ENCODE measurements around the gene TMX2.

TMX2 gene

DNA sequence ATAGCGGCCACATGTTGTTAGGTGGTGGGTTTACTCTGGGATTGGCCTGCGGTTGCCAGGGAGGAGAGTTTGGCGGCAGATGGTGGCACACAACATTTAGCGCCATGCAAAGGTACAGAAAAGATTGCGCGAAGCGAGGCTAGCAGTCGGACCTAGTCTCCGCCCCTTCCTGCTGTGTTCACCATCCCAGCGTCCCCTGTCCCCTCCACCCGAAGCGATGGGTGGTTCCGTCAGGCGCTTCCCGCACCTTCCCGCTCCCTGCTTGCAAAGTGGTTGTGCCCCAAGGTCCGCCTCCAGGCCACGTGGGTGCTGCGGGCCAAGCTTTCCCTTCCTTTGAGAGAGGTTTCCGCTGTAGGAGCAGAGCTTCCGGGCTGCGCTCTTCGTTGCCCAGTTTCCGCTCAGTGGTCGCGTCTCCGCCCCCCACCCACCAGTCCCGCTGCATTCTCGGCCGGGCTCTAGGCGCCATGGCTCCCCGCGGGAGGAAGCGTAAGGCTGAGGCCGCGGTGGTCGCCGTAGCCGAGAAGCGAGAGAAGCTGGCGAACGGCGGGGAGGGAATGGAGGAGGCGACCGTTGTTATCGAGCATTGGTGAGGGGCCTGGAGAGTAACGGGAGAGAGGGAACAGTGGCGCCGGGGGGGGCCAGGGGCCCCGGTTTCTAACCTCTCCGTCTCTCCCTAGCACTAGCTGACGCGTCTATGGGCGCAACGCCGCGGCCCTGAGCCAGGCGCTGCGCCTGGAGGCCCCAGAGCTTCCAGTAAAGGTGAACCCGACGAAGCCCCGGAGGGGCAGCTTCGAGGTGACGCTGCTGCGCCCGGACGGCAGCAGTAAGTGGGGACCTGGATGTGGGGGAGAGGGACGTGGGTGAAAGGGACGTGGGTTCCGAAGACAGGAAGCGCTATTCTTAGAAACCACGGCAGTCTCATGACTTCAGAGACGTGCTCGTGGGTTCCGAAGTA is 29.0 kb downstream of the TMX2 start, which contains the start of gene SELENOH:
SELENOH (plus strand) TSS at position 360 of the 955 bp plus-strand sequence; CDS start at position 465, 105 bp downstream.
- H3K4me3 ChIP-seq (ENCODE audit: low read depth, low read length) = peak within 1 kb of the TSS; percentile 85
- TF ChIP-seq, protein P1, sequence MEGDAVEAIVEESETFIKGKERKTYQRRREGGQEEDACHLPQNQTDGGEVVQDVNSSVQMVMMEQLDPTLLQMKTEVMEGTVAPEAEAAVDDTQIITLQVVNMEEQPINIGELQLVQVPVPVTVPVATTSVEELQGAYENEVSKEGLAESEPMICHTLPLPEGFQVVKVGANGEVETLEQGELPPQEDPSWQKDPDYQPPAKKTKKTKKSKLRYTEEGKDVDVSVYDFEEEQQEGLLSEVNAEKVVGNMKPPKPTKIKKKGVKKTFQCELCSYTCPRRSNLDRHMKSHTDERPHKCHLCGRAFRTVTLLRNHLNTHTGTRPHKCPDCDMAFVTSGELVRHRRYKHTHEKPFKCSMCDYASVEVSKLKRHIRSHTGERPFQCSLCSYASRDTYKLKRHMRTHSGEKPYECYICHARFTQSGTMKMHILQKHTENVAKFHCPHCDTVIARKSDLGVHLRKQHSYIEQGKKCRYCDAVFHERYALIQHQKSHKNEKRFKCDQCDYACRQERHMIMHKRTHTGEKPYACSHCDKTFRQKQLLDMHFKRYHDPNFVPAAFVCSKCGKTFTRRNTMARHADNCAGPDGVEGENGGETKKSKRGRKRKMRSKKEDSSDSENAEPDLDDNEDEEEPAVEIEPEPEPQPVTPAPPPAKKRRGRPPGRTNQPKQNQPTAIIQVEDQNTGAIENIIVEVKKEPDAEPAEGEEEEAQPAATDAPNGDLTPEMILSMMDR (IDR thresholded peaks at IDR 0.05; ENCODE audit: low read depth, low read length) = no peak
- in situ Hi-C loops (cut with HindIII; ENCODE audit: low sequenced_read_pairs) = no loop called here
- peak; percentile 98 for DNase-seq (ENCODE audit: low read depth, low spot score)

DNA sequence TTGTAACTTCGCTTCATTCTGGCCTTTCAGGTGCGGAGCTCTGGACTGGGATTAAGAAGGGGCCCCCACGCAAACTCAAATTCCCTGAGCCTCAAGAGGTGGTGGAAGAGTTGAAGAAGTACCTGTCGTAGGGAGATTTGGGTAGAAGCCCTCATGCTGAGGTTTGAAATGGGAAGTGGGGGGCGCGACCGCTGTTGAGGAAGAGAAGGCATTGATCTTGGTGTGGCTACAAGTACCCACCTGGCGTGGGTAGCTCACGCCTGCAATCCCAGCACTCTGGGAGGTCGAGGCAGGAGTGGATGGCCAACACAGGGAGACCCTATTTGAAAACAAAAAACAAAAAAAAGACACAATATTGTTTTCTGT is 29.7 kb downstream of the TMX2 start:
- H3K4me3 ChIP-seq (ENCODE audit: low read depth, low read length) = peak overlapping the region; percentile 85
- no peak for DNase-seq (ENCODE audit: low read depth, low spot score)
- in situ Hi-C loops (cut with HindIII; ENCODE audit: low sequenced_read_pairs) = no loop called here
- TF ChIP-seq, protein P1 (IDR thresholded peaks at IDR 0.05; ENCODE audit: low read depth, low read length) = no peak

DNA sequence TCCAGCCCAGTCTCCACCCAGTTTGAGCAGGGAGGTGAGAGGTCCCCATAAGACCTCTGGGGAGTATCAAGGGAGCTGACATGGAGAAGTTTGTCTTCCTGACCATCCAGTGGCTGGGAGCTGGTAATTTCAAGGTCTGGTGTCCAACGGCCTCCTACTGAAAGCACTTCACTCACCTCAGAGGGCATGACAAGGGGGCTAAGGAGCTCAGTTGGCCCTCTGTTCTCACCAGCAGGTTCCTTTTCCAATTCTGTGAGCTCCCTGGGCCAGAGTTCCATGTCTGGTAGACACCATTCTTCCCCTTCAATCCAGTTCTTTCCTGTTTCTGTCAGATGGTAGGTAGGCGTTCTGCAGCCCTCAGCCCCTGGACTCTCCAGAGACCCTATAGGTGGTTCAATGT is 32.0 kb downstream of the TMX2 start:
- no peak for DNase-seq (ENCODE audit: low read depth, low spot score)
- TF ChIP-seq, protein P1 (IDR thresholded peaks at IDR 0.05; ENCODE audit: low read depth, low read length) = no peak
- in situ Hi-C loops (cut with HindIII; ENCODE audit: low sequenced_read_pairs) = no loop called here
- H3K4me3 ChIP-seq (ENCODE audit: low read depth, low read length) = no peak overlapping the region

DNA sequence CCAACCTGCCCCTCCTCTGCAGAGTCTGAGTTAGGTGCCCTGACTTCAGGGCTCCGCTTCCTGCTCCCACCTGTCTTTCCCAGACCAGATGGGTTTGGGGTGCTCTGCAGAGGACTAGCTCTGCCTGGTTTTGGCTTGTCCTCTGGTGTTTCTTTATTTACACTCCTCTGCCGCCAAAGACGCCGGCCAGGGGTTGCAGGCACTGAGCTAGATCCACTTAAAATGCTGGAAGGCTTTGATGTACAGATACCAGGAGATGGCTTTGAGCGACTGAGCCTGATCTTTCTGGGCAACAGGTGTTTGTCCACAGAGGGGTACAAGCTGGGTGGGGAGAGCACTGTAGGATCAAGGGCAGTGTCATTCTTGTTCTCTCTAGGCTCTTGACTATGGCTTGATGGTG is 32.8 kb downstream of the TMX2 start:
- no peak for DNase-seq (ENCODE audit: low read depth, low spot score)
- TF ChIP-seq, protein P1 (IDR thresholded peaks at IDR 0.05; ENCODE audit: low read depth, low read length) = no peak
- H3K4me3 ChIP-seq (ENCODE audit: low read depth, low read length) = no peak overlapping the region
- in situ Hi-C loops (cut with HindIII; ENCODE audit: low sequenced_read_pairs) = no loop called here

DNA sequence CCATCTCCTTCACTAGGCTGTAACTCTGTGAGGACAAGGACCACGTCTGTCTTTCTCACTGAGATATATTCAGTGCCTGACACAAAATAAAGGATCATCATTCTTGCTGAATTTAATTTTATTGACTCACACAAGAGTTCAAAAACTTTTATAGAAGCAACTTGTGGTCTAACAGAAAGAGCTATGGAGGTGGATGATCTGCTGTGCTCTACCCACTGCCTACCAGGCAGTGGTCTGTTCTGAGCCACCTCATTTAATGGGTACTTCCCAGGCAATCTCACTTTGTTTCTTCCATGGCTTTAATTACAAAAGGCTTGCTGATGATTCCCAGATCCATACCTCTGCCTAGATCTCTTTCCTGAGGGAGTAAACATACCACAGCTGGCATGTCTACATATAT is 34.5 kb downstream of the TMX2 start:
- no peak overlapping the region for H3K4me3 ChIP-seq (ENCODE audit: low read depth, low read length)
- in situ Hi-C loops (cut with HindIII; ENCODE audit: low sequenced_read_pairs) = no loop called here
- DNase-seq (ENCODE audit: low read depth, low spot score) = no peak
- TF ChIP-seq, protein P1 (IDR thresholded peaks at IDR 0.05; ENCODE audit: low read depth, low read length) = no peak

DNA sequence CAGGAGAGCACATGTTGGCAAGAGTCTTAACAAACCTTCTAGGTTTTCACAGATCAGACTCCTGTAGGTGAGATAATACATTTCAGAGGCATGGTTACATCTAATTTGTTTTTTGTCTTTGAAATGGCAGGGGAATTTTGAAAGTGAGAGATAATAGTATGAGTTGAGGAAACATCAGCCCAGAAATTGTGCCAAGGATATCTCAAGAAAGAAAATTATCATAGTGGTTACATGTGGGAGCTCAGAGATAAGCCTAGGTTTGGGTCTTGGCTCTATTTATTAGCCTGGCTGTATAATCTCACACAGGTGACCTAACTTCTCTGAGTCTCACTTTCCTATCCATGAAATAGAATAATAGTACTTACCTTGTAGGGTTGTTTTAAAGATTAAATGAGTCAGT is 38.8 kb downstream of the TMX2 start:
- TF ChIP-seq, protein P1 (IDR thresholded peaks at IDR 0.05; ENCODE audit: low read depth, low read length) = no peak
- DNase-seq (ENCODE audit: low read depth, low spot score) = no peak
- in situ Hi-C loops (cut with HindIII; ENCODE audit: low sequenced_read_pairs) = no loop called here
- H3K4me3 ChIP-seq (ENCODE audit: low read depth, low read length) = no peak overlapping the region

All from astrocyte of the spinal cord (primary cell).